IMR-90 (cell line): ENCODE results near the gene SAP30BP.

Experiments
- CTCF ChIP-seq: conservative IDR thresholded peaks from 2 replicates; pipeline ENCODE4 v1.5.1; 2012; ENCODE audit warnings: mild to moderate bottlenecking, low read depth, low read length, improper control_type of control experiment
- POLR2A ChIP-seq: IDR thresholded peaks from 2 replicates; pipeline ENCODE4 v1.6.1; 2012; ENCODE audit warnings: mild to moderate bottlenecking, low read depth, low read length
- RAD21 ChIP-seq: IDR thresholded peaks from 2 replicates; pipeline ENCODE4 v1.6.1; 2012; ENCODE audit warnings: low read length, improper control_type of control experiment

GRCh38 chr17:75698659-75699058 lies 31.5 kb downstream of the SAP30BP start:
- TF ChIP-seq CTCF: no peak
- no peak for TF ChIP-seq POLR2A
- no peak for TF ChIP-seq RAD21
